GM12878 (cell line): Measurements from ENCODE around the gene SEC24A.

ENCODE experiments used
- BCL11A ChIP-seq: IDR thresholded peaks from 2 replicates; pipeline ENCODE4 v1.6.1; 2011; ENCODE audit warnings: low read depth, low read length
- CTCF ChIP-seq, 3 experiments: IDR thresholded peaks in 2 of 3; conservative IDR thresholded peaks in 1 of 3; 2 replicates each; pipeline ENCODE4 v1.5.1; 2011; ENCODE audit warnings: low read depth in 3 of 3, low read length in 3 of 3, mild to moderate bottlenecking in 3 of 3, control low read depth in 2 of 3, moderate library complexity in 2 of 3, inconsistent platforms in 1 of 3, mixed read lengths in 1 of 3; ENCODE audit not compliant: control insufficient read depth in 2 of 3, insufficient read depth in 1 of 3; ENCODE audit errors: extremely low read depth in 1 of 3
- MTA3 ChIP-seq: IDR thresholded peaks from 2 replicates; pipeline ENCODE4 v1.6.1; 2012; ENCODE audit warnings: low read length, inconsistent platforms, borderline replicate concordance
- ZBTB33 ChIP-seq: fragments of 450-650 bp; IDR thresholded peaks from 2 replicates; pipeline ENCODE4 v1.6.1; 2017; ENCODE audit warnings: mild to moderate bottlenecking
- ZBTB4 ChIP-seq: fragments of 450-650 bp; formaldehyde crosslinking; IDR thresholded peaks from 2 replicates; pipeline ENCODE4 v1.4.0; 2022; ENCODE audit warnings: mild to moderate bottlenecking, moderate library complexity
- ZNF217 ChIP-seq: fragments of 450-650 bp; IDR thresholded peaks from 2 replicates; pipeline ENCODE4 v1.6.1; 2017; ENCODE audit warnings: antibody characterized with exemption, mild to moderate bottlenecking
- TF ChIP-seq, protein P1 (sequence below): fragments of 150-350 bp; IDR thresholded peaks from 2 replicates; pipeline ENCODE4 v1.6.1; 2016; ENCODE audit warnings: low read depth, low read length

DNA sequence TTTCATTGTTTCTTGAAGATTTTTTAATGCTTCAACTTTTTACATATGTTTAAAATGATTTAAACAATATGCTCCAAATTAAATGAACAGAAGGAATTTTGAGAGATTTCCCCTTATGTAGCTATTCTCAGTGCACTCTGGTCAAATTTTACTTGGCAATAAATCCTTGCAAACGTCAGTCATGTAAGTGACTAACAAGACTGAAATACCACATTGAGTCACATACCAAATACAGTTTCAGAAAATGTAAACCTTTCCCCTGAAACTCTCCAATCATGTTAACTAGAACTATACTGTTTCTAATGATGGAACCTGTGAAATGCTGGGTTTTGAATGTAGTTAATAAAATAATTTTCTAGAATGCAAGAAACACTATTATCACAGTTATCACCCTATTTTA lies 45.5 kb upstream of the SEC24A start:
- no peak for TF ChIP-seq CTCF (IDR thresholded peaks at IDR 0.05 in 2 of 3, conservative IDR thresholded peaks at IDR 0.05 in 1 of 3; ENCODE audit: control insufficient read depth in 2 of 3, extremely low read depth in 1 of 3, insufficient read depth in 1 of 3, low read depth in 3 of 3, low read length in 3 of 3)
- no peak for TF ChIP-seq BCL11A
- TF ChIP-seq, protein P1, sequence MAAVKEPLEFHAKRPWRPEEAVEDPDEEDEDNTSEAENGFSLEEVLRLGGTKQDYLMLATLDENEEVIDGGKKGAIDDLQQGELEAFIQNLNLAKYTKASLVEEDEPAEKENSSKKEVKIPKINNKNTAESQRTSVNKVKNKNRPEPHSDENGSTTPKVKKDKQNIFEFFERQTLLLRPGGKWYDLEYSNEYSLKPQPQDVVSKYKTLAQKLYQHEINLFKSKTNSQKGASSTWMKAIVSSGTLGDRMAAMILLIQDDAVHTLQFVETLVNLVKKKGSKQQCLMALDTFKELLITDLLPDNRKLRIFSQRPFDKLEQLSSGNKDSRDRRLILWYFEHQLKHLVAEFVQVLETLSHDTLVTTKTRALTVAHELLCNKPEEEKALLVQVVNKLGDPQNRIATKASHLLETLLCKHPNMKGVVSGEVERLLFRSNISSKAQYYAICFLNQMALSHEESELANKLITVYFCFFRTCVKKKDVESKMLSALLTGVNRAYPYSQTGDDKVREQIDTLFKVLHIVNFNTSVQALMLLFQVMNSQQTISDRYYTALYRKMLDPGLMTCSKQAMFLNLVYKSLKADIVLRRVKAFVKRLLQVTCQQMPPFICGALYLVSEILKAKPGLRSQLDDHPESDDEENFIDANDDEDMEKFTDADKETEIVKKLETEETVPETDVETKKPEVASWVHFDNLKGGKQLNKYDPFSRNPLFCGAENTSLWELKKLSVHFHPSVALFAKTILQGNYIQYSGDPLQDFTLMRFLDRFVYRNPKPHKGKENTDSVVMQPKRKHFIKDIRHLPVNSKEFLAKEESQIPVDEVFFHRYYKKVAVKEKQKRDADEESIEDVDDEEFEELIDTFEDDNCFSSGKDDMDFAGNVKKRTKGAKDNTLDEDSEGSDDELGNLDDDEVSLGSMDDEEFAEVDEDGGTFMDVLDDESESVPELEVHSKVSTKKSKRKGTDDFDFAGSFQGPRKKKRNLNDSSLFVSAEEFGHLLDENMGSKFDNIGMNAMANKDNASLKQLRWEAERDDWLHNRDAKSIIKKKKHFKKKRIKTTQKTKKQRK = no peak
- no peak for TF ChIP-seq ZBTB4
- no peak for TF ChIP-seq ZBTB33
- TF ChIP-seq ZNF217 = no peak
- no peak for TF ChIP-seq MTA3
